Cardiac muscle cell (in vitro differentiated cells and primary cell): ENCODE results near the gene WDR59. TPM values are rescaled to one million over a fixed set of nuclear protein-coding genes. Genes with fewer than 3 reads are reported as not detected.
"Not testable (repeated sequence)": the region's sequence is repeated elsewhere in the genome, so short reads cannot be mapped to it uniquely, and the experiment has no call there.

Experiments used
- DNase-seq, 2 donors: peaks; one replicate each; pipeline versions ENCODE4 v3.0.0 to v3.0.0-alpha.2; 2010 to 2017; ENCODE audit warnings: low read depth in 1 of 2, low spot score in 1 of 2
- H3K27ac ChIP-seq: fragments of 200-600 bp; sonication (generic); 2 replicates; pipeline ENCODE4 v1.5.1; 2016
- H3K27me3 ChIP-seq: fragments of 200-600 bp; sonication (generic); 2 replicates; pipeline ENCODE4 v1.6.0; 2016; ENCODE audit warnings: control low read depth
- H3K36me3 ChIP-seq: fragments of 200-600 bp; sonication (generic); 2 replicates; pipeline ENCODE4 v1.5.1; 2016; ENCODE audit warnings: control low read depth
- H3K4me1 ChIP-seq: fragments of 200-600 bp; sonication (generic); 2 replicates; pipeline ENCODE4 v1.8.1; 2017; ENCODE audit warnings: low read depth, mild to moderate bottlenecking, mixed run types
- H3K4me3 ChIP-seq: fragments of 200-600 bp; sonication (generic); 2 replicates; pipeline ENCODE4 v1.5.1; 2016; ENCODE audit warnings: mild to moderate bottlenecking
- H3K9me3 ChIP-seq: fragments of 200-600 bp; sonication (generic); 2 replicates; pipeline ENCODE4 v1.5.1; 2017; ENCODE audit warnings: low read depth, mild to moderate bottlenecking, control low read depth
- polyA plus RNA-seq: library from polyadenylated mRNA; unstranded; fragments of >200 nt; fragmentation: Nextera tagmentation; extraction: Ambion mirVana; gene quantifications from 2 replicates; pipeline ENCODE4 v1.2.1, GENCODE V29; 2016
- total RNA-seq: library from RNA; depleted of rRNA; stranded (reverse); fragments of >200 nt; gene quantifications from 2 replicates; pipeline ENCODE4 v1.2.3, GENCODE V29; 2016
- TF ChIP-seq, protein P1 (sequence below): IDR thresholded peaks from 2 replicates; pipeline ENCODE4 v1.5.1; 2012; ENCODE audit warnings: low read depth, mild to moderate bottlenecking, low read length

WDR59 gene
- total and polyA plus RNA-seq, 2 experiments from 2014 or later, result 46.3 to 51.1 TPM

DNA sequence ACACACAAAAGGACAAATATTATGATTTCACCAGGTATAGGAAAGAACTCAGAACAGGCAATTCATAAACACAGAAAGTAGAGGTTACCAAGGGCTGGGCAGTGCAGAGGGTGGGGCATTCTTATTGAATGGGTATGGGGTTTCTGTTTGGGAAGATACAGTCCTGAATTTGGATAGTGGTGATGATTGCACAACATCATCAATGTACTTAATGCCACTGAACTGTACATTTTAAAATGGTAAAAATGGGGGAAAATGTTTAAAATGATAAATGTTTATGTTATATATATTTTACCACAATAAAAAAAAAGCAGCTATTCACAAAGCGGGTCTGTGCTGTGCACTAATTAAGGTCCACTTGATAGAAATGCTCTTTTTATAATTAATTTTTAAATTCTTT is 137.7 kb downstream of the WDR59 start:
- no peaks in the 10 kb centered on the region for H3K36me3 ChIP-seq
- H3K4me3 ChIP-seq, result no peak overlapping the region
- no peak for DNase-seq
- no peaks in the 10 kb centered on the region for H3K9me3 ChIP-seq
- H3K27ac ChIP-seq, result no peak overlapping the region
- H3K4me1 ChIP-seq, result no peaks in the 10 kb centered on the region
- TF ChIP-seq, protein P1, sequence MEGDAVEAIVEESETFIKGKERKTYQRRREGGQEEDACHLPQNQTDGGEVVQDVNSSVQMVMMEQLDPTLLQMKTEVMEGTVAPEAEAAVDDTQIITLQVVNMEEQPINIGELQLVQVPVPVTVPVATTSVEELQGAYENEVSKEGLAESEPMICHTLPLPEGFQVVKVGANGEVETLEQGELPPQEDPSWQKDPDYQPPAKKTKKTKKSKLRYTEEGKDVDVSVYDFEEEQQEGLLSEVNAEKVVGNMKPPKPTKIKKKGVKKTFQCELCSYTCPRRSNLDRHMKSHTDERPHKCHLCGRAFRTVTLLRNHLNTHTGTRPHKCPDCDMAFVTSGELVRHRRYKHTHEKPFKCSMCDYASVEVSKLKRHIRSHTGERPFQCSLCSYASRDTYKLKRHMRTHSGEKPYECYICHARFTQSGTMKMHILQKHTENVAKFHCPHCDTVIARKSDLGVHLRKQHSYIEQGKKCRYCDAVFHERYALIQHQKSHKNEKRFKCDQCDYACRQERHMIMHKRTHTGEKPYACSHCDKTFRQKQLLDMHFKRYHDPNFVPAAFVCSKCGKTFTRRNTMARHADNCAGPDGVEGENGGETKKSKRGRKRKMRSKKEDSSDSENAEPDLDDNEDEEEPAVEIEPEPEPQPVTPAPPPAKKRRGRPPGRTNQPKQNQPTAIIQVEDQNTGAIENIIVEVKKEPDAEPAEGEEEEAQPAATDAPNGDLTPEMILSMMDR, result no peak
- H3K27me3 ChIP-seq, result no peaks in the 10 kb centered on the region

DNA sequence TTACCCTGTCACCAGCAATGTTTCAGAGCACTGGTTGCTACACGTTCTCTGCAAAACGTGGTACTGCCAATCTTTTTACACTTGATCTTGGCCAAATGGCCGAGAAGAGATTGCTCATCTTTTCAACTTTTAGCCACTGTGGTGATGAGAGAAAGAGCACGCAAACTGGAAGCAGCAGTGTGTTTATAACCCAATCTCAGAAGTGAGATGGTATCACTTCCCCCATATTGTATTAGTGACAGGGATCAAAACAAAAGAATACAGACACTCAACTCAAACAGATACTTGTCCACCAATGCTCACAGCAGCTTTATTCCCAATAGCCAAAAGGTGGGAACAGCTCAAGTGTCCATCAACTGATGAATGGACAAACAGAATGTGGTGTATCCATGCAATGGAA is 138.2 kb downstream of the WDR59 start:
- TF ChIP-seq, protein P1, result no peak
- no peaks in the 10 kb centered on the region for H3K4me1 ChIP-seq
- no peak for DNase-seq
- H3K4me3 ChIP-seq, result no peak overlapping the region
- no peaks in the 10 kb centered on the region for H3K27me3 ChIP-seq
- H3K9me3 ChIP-seq, result no peaks in the 10 kb centered on the region
- H3K36me3 ChIP-seq, result no peaks in the 10 kb centered on the region
- H3K27ac ChIP-seq, result no peak overlapping the region

DNA sequence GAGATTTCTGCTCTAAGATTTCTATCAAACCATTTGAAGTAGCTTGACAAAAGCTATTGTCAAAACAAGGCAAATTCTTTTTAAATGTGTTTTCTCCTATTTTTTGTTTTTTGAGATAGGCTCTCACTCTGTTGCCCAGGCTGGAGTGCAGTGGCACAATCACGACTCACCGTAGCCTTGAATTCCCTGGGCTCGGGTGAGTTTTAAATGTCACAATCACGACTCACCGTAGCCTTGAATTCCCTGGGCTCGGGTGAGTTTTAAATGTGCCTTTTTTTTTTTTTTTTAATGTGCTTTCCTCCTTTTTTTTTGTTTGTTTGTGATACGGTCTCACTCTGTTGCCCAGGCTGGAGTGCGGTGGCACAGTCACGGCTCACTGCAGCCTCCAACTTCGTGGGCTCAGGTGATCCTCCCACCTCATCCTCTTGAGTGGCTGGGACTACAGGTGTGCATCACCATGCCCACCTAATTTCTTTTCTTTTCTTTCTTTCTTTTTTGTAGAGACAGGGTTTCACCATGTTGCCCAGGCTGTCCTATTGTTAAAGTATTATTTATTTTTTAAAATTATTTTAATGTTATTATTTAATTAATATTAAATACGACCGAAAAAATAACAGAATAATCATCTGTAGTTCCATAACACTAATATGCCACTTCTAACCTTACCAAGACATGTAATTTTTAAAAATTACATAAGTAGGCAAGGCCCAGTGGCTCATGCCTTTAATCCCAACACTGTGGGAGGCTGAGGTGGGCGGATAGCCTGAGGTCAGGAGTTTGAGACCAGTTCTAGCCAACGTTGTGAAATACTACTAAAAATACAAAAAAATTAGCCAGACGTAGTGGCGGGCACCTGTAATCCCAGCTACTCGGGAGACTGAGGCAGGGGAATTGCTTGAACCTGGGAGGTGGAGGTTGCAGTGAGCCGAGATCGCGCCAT is 140.6 kb downstream of the WDR59 start:
- no peak overlapping the region for H3K27ac ChIP-seq
- H3K4me1 ChIP-seq, result no peaks in the 10 kb centered on the region
- no peaks in the 10 kb centered on the region for H3K9me3 ChIP-seq
- H3K4me3 ChIP-seq, result no peak overlapping the region
- TF ChIP-seq, protein P1, result no peak
- no peaks in the 10 kb centered on the region for H3K27me3 ChIP-seq
- no peak for DNase-seq
- H3K36me3 ChIP-seq, result no peaks in the 10 kb centered on the region

DNA sequence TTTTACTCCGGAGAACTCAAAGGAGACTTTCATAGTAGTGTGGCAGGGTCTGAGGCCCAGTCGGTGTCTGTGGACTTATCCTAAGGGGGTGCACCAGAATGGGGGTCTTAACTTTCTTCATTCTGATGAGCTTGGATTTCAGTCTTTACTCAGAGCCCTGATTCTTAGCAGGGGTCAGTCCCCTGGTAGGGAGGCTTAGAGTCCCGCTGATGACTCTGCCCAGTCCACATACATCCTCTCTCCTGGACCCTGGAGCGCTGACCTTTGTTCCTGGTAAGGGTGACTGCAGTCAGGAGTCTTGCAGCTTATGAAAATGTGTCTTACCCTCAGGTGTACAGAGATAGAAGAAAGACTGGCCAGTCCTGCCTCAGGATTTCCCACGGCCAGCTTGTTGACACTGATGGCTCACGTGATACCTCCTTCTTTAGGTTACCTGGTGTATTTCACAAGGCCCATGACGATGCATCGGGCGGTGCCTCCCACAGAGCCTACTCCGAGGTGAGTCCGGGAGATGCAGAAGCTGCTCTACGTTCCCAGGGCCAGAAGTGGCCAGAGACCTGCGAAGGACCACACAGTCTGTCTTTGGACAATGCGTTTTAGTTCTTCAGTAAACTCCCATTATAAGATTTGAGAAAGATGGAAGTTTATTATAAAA is 141.4 kb downstream of the WDR59 start:
- H3K36me3 ChIP-seq, H3K27ac ChIP-seq, DNase-seq, H3K9me3 ChIP-seq, H3K27me3 ChIP-seq, H3K4me3 ChIP-seq, H3K4me1 ChIP-seq: not testable (repeated sequence)

GRCh38 chr16:74842413-74842812 is 142.5 kb downstream of the WDR59 start:
- H3K36me3 ChIP-seq, result no peaks in the 10 kb centered on the region
- TF ChIP-seq, protein P1, result no peak
- no peaks in the 10 kb centered on the region for H3K27me3 ChIP-seq
- no peak overlapping the region for H3K27ac ChIP-seq
- H3K4me3 ChIP-seq, result no peak overlapping the region
- no peaks in the 10 kb centered on the region for H3K9me3 ChIP-seq
- DNase-seq, result no peak
- no peaks in the 10 kb centered on the region for H3K4me1 ChIP-seq

GRCh38 chr16:74841904-74842303 is 143.0 kb downstream of the WDR59 start:
- H3K27ac ChIP-seq, result no peak overlapping the region
- no peaks in the 10 kb centered on the region for H3K36me3 ChIP-seq
- TF ChIP-seq, protein P1, result no peak
- no peak overlapping the region for H3K4me3 ChIP-seq
- H3K27me3 ChIP-seq, result no peaks in the 10 kb centered on the region
- no peak for DNase-seq
- no peaks in the 10 kb centered on the region for H3K9me3 ChIP-seq
- no peaks in the 10 kb centered on the region for H3K4me1 ChIP-seq
